GM13976 (cell line): ENCODE data around the gene HS6ST2.

Source experiments
- DNase-seq: peaks from one replicate; pipeline ENCODE4 v3.0.0; 2012; ENCODE audit warnings: low spot score
- CTCF ChIP-seq: IDR thresholded peaks from 2 replicates; pipeline ENCODE4 v1.5.1; 2012; ENCODE audit warnings: borderline replicate concordance, mild to moderate bottlenecking; ENCODE audit not compliant: insufficient read depth; ENCODE audit errors: extremely low read depth, missing control alignments, control extremely low read depth
- in situ Hi-C: fragments of 300-500 bp; cut with MboI; formaldehyde crosslinking; loops from one replicate; pipeline ENCODE4 v1.12.0; 2022; ENCODE audit warnings: low sequenced_read_pairs, mixed read lengths, inconsistent platforms; ENCODE audit not compliant: unreplicated experiment

The HS6ST2 gene

GRCh38 chrX:132822634-132823012 lies 135.8 kb downstream of the HS6ST2 start:
- TF ChIP-seq CTCF: no peak
- in situ Hi-C loops: no loop called here
- no peak for DNase-seq

GRCh38 chrX:132821974-132822633 lies 136.3 kb downstream of the HS6ST2 start:
- DNase-seq: no peak
- no peak for TF ChIP-seq CTCF
- in situ Hi-C loops: no loop called here

- DNase-seq: no peak
- no peak for TF ChIP-seq CTCF
- in situ Hi-C loops: no loop called here
These were observed 137.8 kb downstream of the HS6ST2 start for GRCh38 chrX:132820675-132821074.

- TF ChIP-seq CTCF: no peak
- no peak for DNase-seq
- in situ Hi-C loops: no loop called here
These were observed 138.6 kb downstream of the HS6ST2 start for GRCh38 chrX:132819711-132820264.

- in situ Hi-C loops: no loop called here
- TF ChIP-seq CTCF: no peak
- DNase-seq: no peak
These were observed 139.8 kb downstream of the HS6ST2 start for GRCh38 chrX:132818638-132819037.

GRCh38 chrX:132815643-132816042 lies 142.8 kb downstream of the HS6ST2 start:
- no peak for DNase-seq
- in situ Hi-C loops: no loop called here
- TF ChIP-seq CTCF: no peak
